NCI-H345 treated with DMSO at 0.1 percent for 48 hours (cell line): ENCODE data around the gene MBD4.
A peak's percentile ranks its signal among the peaks of the same experiment; 100 is the strongest.
"Not testable (repeated sequence)": the region's sequence is repeated elsewhere in the genome, so short reads cannot be mapped to it uniquely, and the experiment has no call there.

Experiments
- DNase-seq: peaks from one replicate; lab custom pipeline; 2025; ENCODE audit not compliant: unreplicated experiment; lab: John Stamatoyannopoulos, UW

The MBD4 gene

GRCh38 chr3:129439817-129440617 is at the start of gene MBD4, which contains the start of gene IFT122:
MBD4 (minus strand) TSS chr3:129439948; CDS start chr3:129439833, 115 bp downstream.
IFT122 (plus strand) TSS chr3:129440224; CDS start chr3:129440331, 107 bp downstream.
- peak; percentile 91 for DNase-seq

DNA sequence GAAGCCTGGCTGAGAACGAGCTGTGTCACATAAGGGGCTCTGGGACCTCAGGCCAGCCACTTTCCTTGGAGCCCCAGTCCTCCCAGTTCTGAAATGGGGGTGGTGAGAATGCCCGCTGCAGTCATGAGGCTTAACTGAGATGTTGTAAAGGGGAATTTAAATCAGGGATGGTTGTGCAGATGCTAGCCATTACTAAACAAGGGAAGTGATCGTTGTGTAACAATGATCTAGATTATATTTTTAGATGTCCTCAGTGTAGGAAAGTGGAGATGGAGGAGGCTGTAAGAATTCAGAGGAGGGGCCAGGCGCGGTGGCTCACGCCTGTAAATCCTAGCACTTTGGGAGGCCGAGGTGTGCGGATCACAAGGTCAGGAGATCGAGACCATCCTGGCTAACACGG is 49.5 kb upstream of the MBD4 start:
- DNase-seq = not testable (repeated sequence)

GRCh38 chr3:129487868-129488335 is 48.2 kb upstream of the MBD4 start:
- DNase-seq = not testable (repeated sequence)

- no peak for DNase-seq
These were observed 47.6 kb upstream of the MBD4 start for GRCh38 chr3:129487183-129487867.

- DNase-seq = no peak
These were observed 46.9 kb upstream of the MBD4 start for GRCh38 chr3:129486664-129487035.

DNA sequence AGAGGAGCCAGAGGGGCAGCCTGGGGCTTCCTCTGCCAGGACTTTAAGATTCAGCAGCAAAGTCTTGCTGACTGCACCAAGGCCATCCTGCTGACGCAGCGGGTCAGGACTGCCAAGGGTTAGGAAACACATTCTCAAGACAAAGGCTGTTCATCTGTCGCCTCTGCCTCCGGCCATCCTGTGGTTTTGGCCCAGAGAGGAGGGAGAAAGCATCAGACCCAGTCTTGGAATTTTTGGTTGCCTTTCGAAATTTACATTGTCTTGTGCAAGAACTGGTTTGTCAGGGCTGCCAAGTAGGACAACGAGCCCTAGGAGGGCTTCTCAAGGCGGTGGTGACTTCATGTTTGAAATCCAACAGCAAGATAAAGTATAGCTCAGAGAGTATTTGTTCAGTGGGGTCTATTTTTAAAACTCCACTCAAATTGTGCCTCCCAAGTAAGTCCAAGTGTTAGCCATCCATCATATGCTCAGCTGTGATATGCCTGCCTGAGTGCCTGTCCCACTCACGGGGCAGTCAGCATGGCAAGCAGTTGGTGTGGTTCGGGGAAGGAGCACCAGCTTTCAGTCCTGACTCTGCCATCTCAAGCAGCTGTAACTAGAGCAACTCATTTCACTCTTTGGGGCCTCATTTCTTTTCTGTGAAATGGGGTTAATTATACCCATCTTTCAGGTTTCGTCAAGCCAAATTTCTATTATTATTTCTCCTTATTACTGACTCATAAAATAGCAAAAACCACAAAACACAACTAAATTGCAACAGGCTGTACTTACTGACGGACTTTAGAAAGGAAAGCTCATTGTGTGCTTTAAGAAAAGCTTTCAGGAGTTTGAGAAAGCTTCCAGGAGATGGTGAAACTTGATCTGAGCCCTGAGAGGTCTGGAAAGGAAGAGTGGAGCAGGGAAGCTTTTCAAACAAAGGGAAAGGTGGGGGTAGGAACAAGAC is 46.2 kb upstream of the MBD4 start:
- DNase-seq = no peak

- DNase-seq = not testable (repeated sequence)
These were observed 45.4 kb upstream of the MBD4 start for GRCh38 chr3:129485146-129485545.

- DNase-seq = no peak
These were observed 44.1 kb upstream of the MBD4 start for GRCh38 chr3:129483870-129484269.

DNA sequence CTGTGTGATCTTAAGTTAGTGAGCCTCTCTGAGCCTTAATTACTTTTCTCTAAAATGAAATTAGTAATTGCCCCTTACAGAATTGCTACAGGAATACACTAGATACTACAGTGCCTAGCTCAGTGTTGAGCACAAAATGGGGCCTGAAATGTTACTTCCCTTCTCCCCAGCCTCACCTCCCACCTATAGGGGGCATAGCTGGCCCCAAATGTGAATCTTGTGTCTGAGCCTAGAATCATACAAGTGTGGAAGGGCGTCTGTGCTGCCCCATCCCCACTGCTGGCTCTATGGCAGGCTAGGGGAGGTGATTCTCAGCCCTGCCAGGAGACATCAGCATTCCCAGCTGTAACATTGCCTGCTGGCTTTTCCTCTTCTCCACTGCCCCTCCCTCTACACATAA is 43.0 kb upstream of the MBD4 start:
- no peak for DNase-seq

DNA sequence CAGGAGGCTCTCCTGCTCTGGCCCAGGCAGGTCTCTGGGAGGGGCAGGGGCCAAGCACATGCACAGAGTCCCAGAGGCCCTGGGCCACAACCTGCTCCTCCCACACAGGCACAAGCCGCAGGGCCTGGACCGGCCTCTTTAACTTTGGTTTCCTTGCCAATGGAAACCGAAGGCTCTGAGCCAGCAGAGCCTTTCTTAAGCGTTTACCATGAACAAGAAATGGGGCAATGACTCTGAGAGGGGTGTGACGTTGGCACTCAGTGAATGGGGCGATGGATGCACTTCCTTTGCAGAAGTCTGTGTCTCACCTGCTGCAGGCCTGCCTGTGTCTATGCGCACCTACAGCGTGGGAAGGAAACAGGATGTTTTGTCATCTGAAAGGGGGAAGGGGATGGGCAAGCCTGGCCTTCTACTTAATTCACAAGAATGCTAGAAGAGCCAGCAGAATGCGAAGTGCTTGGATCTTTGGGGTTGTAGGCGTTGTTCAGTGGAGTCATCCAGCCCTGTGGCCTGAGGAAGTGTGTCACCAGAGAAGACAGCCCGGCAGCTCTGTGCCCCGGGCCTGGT is 42.1 kb upstream of the MBD4 start:
- DNase-seq = no peak

DNA sequence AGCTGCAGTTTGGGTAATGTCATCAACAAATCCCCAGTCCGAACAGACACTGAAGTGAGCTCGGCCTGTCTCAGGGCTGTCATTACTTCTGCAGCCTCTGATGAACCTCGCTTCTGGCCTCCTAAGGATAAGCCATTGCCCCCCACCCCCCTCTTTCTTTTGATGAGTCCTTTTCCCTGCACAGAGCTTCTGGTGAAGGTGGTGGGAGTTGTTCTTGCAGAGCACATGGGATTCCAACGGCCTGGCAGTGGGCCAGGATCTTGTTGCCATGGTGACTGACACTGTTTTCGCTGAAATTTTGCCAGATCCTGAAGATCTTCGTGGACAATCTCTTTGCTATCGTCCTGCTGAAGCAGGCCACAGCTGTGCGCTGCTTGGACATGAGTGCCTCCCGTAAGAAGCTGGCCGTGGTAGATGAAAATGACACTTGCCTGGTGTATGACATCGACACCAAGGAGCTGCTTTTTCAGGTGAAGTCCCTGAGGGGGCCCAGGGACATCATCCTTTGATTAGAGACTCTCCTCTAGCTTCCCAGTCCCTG is 41.5 kb upstream of the MBD4 start:
- DNase-seq = not testable (repeated sequence)

DNA sequence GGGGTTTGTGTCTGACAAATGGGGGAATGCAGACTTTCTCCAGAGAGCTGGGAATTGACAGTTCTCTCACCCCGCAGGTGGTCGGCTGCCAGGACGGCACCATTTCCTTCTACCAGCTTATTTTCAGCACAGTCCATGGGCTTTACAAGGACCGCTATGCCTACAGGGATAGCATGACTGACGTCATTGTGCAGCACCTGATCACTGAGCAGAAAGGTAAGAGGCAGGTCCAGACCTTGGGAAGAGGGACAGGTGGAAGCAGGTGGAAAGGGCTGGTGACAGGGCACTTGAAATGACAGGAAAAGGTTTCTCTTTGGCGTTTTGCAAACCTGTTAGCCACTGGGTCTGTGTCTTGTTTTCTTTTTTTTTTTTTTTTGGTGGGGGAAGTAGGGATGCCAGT is 36.8 kb upstream of the MBD4 start:
- DNase-seq = no peak

DNA sequence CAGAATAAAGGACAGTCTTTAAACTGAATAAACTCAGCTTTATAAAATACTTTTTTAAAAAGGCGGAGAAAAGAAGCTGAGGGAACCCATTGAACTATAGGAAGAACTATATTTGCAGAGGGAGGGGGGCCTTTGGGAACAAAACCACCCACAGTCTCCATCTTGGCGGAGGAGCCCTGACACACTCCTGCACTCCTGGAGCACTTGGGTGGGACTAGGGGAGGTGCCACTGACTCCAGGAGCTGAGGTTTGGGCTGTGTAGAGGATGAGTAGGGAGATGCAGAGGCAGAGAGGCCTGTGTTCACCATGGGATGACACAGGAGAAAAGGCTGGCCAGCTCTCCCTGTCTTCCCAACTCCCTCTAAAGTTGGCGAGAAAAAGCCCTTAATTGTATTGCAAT is 36.1 kb upstream of the MBD4 start:
- DNase-seq = no peak

DNA sequence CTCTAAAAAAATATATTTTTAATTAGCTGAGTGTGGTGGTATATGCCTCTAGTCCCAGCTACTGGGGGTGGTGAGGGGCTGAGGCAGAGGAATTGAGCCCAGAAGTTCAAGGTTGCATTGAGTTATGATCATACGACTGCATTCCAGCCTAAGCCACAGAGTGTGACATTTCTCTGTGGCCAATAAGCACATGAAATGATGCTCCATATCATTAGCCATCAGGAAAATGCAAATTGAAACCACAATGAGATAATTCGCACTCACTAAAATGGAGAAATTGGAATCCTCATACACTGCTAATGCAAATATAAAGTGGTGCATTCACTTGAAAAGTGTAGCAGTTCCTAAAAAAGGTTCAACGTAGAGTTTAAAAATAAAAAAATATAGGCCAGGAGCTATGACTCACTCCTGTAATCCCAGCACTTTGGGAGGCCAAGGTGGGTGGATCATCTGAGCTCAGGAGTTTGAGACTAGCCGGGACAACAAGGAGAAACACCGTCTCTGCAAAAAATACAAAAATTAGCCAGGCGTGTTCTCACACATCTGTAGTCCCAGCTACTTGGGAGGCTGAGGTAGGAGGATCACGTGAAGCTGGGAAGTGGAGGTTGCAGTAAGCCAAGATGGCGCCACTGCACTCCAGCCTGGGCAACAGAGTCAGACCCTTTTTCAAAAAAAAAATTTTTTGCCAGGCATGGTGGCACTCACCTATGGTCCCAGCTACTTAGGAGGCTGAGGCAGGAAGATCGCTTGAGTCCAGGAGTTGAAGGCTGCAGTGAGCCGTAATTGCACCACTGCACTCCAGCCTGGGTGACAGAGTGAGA is 35.4 kb upstream of the MBD4 start:
- DNase-seq = no peak

DNA sequence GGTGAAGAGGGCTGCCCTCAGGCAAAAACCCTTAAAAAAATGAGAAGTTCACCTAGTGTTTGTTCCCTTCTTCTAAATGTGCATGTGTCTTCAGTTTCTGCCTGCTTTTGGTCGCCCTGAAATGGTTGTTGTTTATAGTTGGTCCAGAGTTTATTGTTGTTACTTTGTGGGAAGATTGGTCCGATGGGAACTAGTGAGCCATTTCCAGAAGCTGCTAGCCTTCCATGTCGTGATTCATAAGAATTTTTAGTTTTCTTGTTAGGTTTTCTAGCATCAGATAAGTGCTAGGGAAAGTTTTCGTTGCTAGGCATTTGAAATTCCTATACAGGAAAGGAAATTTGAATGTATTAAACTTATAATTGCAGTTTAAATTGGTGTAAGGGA is 34.0 kb upstream of the MBD4 start:
- no peak for DNase-seq

GRCh38 chr3:129473067-129473768 is 33.5 kb upstream of the MBD4 start:
- no peak for DNase-seq

GRCh38 chr3:129470861-129471260 is 31.1 kb upstream of the MBD4 start:
- no peak for DNase-seq

DNA sequence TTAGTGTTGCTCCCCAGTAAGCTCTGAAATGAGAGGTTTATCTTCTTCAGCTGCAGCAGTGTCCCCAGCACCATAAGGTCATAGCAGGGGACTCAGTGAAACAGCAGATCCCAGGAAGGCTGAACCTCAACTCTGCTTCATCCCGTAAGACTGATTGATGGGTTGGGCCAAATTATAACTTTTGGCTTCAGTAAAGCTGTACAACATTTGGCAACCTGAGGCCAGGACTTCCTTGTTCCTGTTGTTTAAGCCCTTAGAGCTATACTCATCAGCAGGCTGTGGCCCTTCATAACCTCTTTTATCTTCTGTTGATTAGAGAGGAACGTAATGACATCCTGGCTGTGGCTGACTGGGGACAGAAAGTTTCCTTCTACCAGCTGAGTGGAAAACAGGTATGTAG is 29.3 kb upstream of the MBD4 start:
- no peak for DNase-seq

GRCh38 chr3:129467932-129468331 is 28.2 kb upstream of the MBD4 start:
- no peak for DNase-seq
